Uterus (tissue), 4 donors: ENCODE data around the gene TBC1D22B. TPM values are rescaled to one million over a fixed set of nuclear protein-coding genes. Genes with fewer than 3 reads are reported as not detected.

ENCODE experiments used
- DNase-seq, 2 donors: peaks; one replicate each; pipeline ENCODE4 v3.0.0-alpha.2; 2019 to 2020
- H3K27ac ChIP-seq, 2 donors: fragments of 200-600 bp; sonication (generic); 1 replicate in 1 of 2; 2 replicates in 1 of 2; pipeline ENCODE4 v1.5.1; 2016 to 2018
- H3K27me3 ChIP-seq, 2 donors: fragments of 200-600 bp; sonication (generic); one replicate each; pipeline ENCODE4 v1.5.1; 2018 to 2019; ENCODE audit warnings: control low read depth in 1 of 2
- H3K36me3 ChIP-seq, 2 donors: fragments of 200-600 bp; sonication (generic); one replicate each; pipeline ENCODE4 v1.5.1; 2019; ENCODE audit warnings: control low read depth in 1 of 2
- H3K4me1 ChIP-seq, 2 donors: fragments of 200-600 bp; sonication (generic); one replicate each; pipeline ENCODE4 v1.5.1; 2018 to 2019; ENCODE audit warnings: control low read depth in 1 of 2
- H3K4me3 ChIP-seq, 2 donors: fragments of 200-600 bp; sonication (generic); 1 replicate in 1 of 2; 2 replicates in 1 of 2; pipeline ENCODE4 v1.5.1; 2018 to 2019; ENCODE audit warnings: mild to moderate bottlenecking in 1 of 2
- H3K9me3 ChIP-seq, 2 donors: fragments of 200-600 bp; sonication (generic); one replicate each; pipeline ENCODE4 v1.5.1; 2019; ENCODE audit warnings: control low read depth in 1 of 2
- CTCF ChIP-seq, 4 experiments: fragments of 200-600 bp in 2 of 4; fragments of 450-650 bp in 2 of 4; sonication (generic) in 2 of 4; IDR thresholded peaks; one replicate each; pipeline ENCODE4 v1.5.1; 2016 to 2019; ENCODE audit warnings: antibody characterized with exemption in 4 of 4, mild to moderate bottlenecking in 2 of 4, moderate library complexity in 1 of 4
- POLR2A ChIP-seq, 2 donors: fragments of 450-650 bp; IDR thresholded peaks; one replicate each; pipeline ENCODE4 v1.6.1; 2016; ENCODE audit warnings: antibody characterized with exemption in 2 of 2, mild to moderate bottlenecking in 1 of 2, moderate library complexity in 1 of 2
- intact Hi-C: fragments of 100-400 bp; cut with DNase I; formaldehyde crosslinking; loops from one replicate; pipeline ENCODE4 v1.15.1; 2023; ENCODE audit warnings: low total_unique reads
- total RNA-seq, 4 donors: library from RNA; depleted of rRNA in 3 of 4; stranded (reverse); fragments of >200 nt in 3 of 4; gene quantifications; one replicate each; pipeline versions ENCODE4 v1.1.0 to v1.2.4, GENCODE V29; 2014 to 2023
- donor health status: DM: yes; HTN: yes; CAD: no.

TBC1D22B gene
- total RNA-seq, 4 donors from 2014 or later = 4.1 to 15.4 (median 7.5) TPM

GRCh38 chr6:37253486-37254007 lies 4.0 kb upstream of the TBC1D22B start:
- Histone ChIP-seq H3K4me3 (no peak overlapping the region), H3K9me3 (no peaks in the 10 kb centered on the region), H3K4me1 (no peaks in the 10 kb centered on the region), H3K27ac (no peak overlapping the region), H3K27me3 (no peaks in the 10 kb centered on the region), H3K36me3 (no peaks in the 10 kb centered on the region)
- DNase-seq = no peak
- TF ChIP-seq POLR2A (IDR thresholded peaks at IDR 0.05) (no peak), CTCF (IDR thresholded peaks at IDR 0.05) (no peak)
- intact Hi-C loops = no loop called here

- TF ChIP-seq CTCF (IDR thresholded peaks at IDR 0.05) (no peak), POLR2A (IDR thresholded peaks at IDR 0.05) (no peak)
- no peaks in the 10 kb centered on the region for H3K9me3 ChIP-seq
- H3K4me3 ChIP-seq = no peak overlapping the region
- DNase-seq = no peak
- intact Hi-C loops = no loop called here
- H3K36me3 ChIP-seq = no peaks in the 10 kb centered on the region
- no peaks in the 10 kb centered on the region for H3K27me3 ChIP-seq
- no peaks in the 10 kb centered on the region for H3K4me1 ChIP-seq
- H3K27ac ChIP-seq = no peak overlapping the region
Measured at GRCh38 chr6:37254881-37255280, 2.7 kb upstream of the TBC1D22B start.

- no peaks in the 10 kb centered on the region for H3K36me3 ChIP-seq
- no peak for TF ChIP-seq POLR2A (IDR thresholded peaks at IDR 0.05)
- TF ChIP-seq CTCF (IDR thresholded peaks at IDR 0.05) = no peak
- no peaks in the 10 kb centered on the region for H3K4me1 ChIP-seq
- no peaks in the 10 kb centered on the region for H3K9me3 ChIP-seq
- H3K27ac ChIP-seq = peak overlapping the region; percentile 76 to 82
- no peak for DNase-seq
- intact Hi-C loops = no loop called here
- no peaks in the 10 kb centered on the region for H3K27me3 ChIP-seq
- peak overlapping the region; percentile 70 to 86 for H3K4me3 ChIP-seq
Measured at GRCh38 chr6:37256692-37257319, 766 bp upstream of the TBC1D22B start.

GRCh38 chr6:37257320-37257633 lies 295 bp upstream of the TBC1D22B start:
- Histone ChIP-seq H3K36me3 (no peaks in the 10 kb centered on the region), H3K27ac (peak overlapping the region; percentile 76 to 82), H3K4me1 (no peaks in the 10 kb centered on the region), H3K4me3 (peak overlapping the region; percentile 70 to 86), H3K27me3 (no peaks in the 10 kb centered on the region), H3K9me3 (no peaks in the 10 kb centered on the region)
- no peak for TF ChIP-seq POLR2A (IDR thresholded peaks at IDR 0.05)
- no peak for TF ChIP-seq CTCF (IDR thresholded peaks at IDR 0.05)
- intact Hi-C loops = no loop called here
- DNase-seq = no peak

GRCh38 chr6:37258405-37259105 lies 983 bp downstream of the TBC1D22B start:
- TF ChIP-seq POLR2A (IDR thresholded peaks at IDR 0.05) = no peak
- TF ChIP-seq CTCF (IDR thresholded peaks at IDR 0.05) = no peak
- no peaks in the 10 kb centered on the region for H3K4me1 ChIP-seq
- intact Hi-C loops = no loop called here
- no peak for DNase-seq
- peak overlapping the region; percentile 76 to 82 for H3K27ac ChIP-seq
- no peaks in the 10 kb centered on the region for H3K27me3 ChIP-seq
- H3K4me3 ChIP-seq = peak overlapping the region; percentile 70 to 86
- no peaks in the 10 kb centered on the region for H3K9me3 ChIP-seq
- no peaks in the 10 kb centered on the region for H3K36me3 ChIP-seq
